Subcutaneous abdominal adipose tissue (tissue), 5 donors: Measurements from ENCODE around the gene NINJ2.
A peak's percentile ranks its signal among the peaks of the same experiment; 100 is the strongest.

Experiments used
- H3K27ac ChIP-seq: one replicate; pipeline ENCODE4 v1.7.0; 2013; ENCODE audit warnings: low read depth, mild to moderate bottlenecking, inconsistent platforms, low read length, moderate library complexity
- H3K27me3 ChIP-seq, 5 donors: one replicate each; pipeline ENCODE4 v1.7.0; 2013; ENCODE audit warnings: low read length in 5 of 5, inconsistent platforms in 1 of 5; ENCODE audit not compliant: control insufficient read depth in 5 of 5, insufficient read depth in 4 of 5
- H3K36me3 ChIP-seq, 5 donors: one replicate each; pipeline ENCODE4 v1.7.0; 2013; ENCODE audit warnings: low read length in 5 of 5; ENCODE audit not compliant: control insufficient read depth in 5 of 5, insufficient read depth in 5 of 5
- H3K4me1 ChIP-seq, 5 donors: one replicate each; pipeline ENCODE4 v1.7.0; 2013; ENCODE audit warnings: low read length in 5 of 5, mild to moderate bottlenecking in 3 of 5, moderate library complexity in 1 of 5; ENCODE audit not compliant: control insufficient read depth in 5 of 5, insufficient read depth in 5 of 5
- H3K4me3 ChIP-seq, 5 donors: one replicate each; pipeline ENCODE4 v1.7.0; 2013; ENCODE audit warnings: low read length in 5 of 5, low read depth in 1 of 5
- H3K9ac ChIP-seq, 5 donors: one replicate each; pipeline ENCODE4 v1.7.0; 2013; ENCODE audit warnings: low read length in 5 of 5, mild to moderate bottlenecking in 4 of 5, moderate library complexity in 3 of 5
- H3K9me3 ChIP-seq, 5 donors: one replicate each; pipeline ENCODE4 v1.7.0; 2013; ENCODE audit warnings: low read length in 5 of 5; ENCODE audit not compliant: control insufficient read depth in 5 of 5
- donor health status: healthy.
- donor health status: healthy.
- donor health status: healthy.
- donor health status: healthy.
- donor health status: healthy.

Gene NINJ2

DNA sequence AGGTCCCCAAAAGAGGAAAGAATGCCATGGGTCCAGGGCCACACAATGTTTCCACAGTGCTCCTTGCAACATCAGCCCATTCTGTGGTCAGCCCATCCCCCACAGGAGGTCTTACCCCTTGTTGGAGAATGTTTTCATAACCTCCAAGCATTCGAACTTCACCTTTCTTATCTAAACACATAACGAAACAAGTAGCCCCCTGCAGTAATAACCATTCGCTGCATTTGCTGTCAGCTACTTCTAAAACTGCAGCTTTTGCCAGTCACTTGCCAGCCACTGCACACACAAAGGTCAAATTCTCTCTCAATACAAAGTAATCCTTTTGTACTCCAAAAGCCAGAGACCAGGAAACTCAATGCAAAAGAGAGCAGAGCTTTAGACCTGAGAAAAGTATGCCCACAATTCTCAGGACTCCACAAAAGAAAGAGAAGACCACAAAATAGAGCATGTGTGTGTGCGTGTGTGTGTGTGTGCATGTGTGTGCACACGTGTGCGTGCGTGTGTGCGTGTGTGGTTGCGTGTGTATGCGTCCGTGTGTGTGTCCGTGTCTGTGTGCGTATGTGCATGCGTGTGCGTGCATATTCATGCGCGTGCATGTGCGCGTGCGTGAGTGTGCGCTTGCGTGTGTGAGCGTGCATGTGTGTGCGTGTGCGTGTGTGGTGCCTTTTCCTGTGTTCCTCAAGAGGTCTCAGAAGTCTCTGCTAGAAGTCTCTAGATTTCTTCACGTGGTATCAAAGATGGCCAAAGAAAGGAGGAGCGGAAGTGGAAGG is 31.7 kb upstream of the NINJ2 start:
- Histone ChIP-seq H3K4me1 (peaks cover 0 to 4% (median 0%) of the 10 kb centered on the region in 5 donors), H3K27ac (no peak overlapping the region), H3K27me3 (no peaks in the 10 kb centered on the region), H3K4me3 (no peak overlapping the region), H3K36me3 (peaks cover 0 to 3% (median 0%) of the 10 kb centered on the region in 5 donors), H3K9ac (no peak overlapping the region), H3K9me3 (peaks cover 3 to 20% (median 12%) of the 10 kb centered on the region in 5 donors)

DNA sequence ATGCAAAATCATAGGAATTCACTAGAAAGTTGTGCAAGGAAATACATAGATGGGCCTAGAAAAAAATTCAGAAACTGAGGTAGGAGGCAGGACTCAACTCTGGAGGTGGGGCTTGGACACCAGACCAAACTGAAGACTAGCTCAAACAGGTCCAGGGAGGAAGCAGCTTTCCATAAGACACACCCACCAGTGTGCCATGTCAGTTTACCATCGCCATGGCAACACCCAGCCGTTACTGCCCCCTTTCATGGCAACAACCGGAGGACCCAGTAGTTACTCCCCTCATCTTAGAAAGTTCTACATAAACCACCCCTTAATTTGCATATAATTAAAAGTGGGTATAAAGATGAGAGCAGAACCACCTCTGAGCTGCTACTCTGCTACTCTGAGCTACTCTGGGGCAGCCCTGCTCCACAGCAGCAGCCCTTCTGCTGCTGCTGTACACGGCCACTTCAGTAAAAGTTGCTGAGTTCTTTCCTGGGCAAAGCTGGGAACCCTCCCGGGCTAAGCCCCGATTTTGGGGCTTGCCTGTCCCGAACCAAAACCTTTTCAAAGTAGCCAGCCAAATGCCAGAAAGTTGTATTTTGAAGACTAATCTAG is 30.8 kb upstream of the NINJ2 start:
- no peaks in the 10 kb centered on the region for H3K27me3 ChIP-seq
- no peak overlapping the region for H3K9ac ChIP-seq
- H3K4me3 ChIP-seq: no peak overlapping the region
- H3K27ac ChIP-seq: no peak overlapping the region
- peaks cover 3 to 20% (median 11%) of the 10 kb centered on the region in 5 donors for H3K9me3 ChIP-seq
- peaks cover 0 to 3% (median 0%) of the 10 kb centered on the region in 5 donors for H3K36me3 ChIP-seq
- peaks cover 0 to 4% (median 0%) of the 10 kb centered on the region in 5 donors for H3K4me1 ChIP-seq

DNA sequence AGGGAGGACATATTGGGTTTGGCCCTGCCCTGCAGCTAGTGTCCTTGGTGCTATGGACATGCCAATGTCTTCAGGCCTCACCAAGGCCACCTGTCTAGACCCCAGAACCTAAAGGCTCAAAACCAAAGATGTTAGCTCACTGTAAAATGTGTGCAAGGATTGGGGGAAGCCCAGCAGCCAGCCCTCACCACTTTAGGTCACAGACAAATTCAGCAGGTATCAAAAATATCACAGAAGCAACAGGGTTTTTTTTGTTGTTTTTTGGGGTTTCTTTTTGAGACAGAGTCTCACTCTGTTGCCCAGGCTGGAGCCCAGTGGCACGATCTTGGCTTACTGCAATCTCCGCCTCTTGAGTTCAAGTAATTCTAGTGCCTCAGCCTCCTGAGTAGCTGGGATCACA is 29.0 kb upstream of the NINJ2 start:
- Histone ChIP-seq H3K4me1 (peaks cover 0 to 4% (median 0%) of the 10 kb centered on the region in 5 donors), H3K27ac (no peak overlapping the region), H3K9ac (no peak overlapping the region), H3K4me3 (no peak overlapping the region), H3K27me3 (no peaks in the 10 kb centered on the region), H3K9me3 (peaks cover 0 to 5% (median 0%) of the 10 kb centered on the region in 5 donors), H3K36me3 (peaks cover 0 to 3% (median 0%) of the 10 kb centered on the region in 5 donors)

DNA sequence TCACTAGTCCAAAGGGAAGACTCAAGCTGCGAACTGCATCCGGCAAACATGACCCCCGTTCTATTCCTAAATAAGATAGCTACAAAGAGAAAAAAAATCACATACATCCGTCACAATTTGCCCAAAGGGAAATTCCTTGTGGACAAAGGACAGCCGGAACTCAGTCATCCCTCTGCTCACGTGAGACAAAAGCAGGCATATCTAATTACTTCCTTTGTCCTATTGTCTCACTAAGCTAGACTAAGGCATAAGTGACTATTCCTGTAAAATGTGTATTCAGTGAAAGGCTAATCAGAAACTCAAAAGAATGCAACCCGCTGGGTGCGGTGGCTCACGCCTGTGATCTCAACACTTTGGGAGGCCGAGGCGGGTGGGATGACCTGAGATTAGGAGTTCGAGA is 27.2 kb upstream of the NINJ2 start:
- H3K27me3 ChIP-seq: no peaks in the 10 kb centered on the region
- peak overlapping the region in 3 of 5 donors; percentile 3 to 50 (median 44) for H3K4me3 ChIP-seq
- H3K27ac ChIP-seq: peak overlapping the region; percentile 41

DNA sequence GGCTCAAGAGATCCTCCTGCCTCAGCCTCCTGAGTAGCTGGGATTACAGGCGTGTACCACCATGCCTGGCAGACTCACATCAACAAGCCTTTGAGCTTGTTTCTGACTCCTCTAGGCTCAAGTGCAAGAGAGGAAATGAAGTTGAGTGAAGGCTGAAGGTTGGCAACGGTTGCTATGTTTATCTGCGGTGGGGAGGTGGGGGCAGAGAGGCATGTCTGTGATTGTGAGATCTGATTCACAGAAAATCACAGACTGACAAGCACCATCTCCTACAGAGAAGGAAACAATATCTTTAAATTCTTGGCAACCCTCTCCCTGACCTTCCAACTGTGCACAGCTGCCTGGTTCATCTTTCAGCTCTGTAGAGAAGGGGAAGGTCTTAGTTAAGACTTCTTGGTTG is 22.1 kb upstream of the NINJ2 start:
- Histone ChIP-seq H3K27ac (no peak overlapping the region), H3K9me3 (no peaks in the 10 kb centered on the region), H3K4me3 (no peak overlapping the region), H3K27me3 (no peaks in the 10 kb centered on the region), H3K9ac (no peak overlapping the region), H3K36me3 (no peaks in the 10 kb centered on the region), H3K4me1 (peaks cover 0 to 18% (median 3%) of the 10 kb centered on the region in 5 donors)

More for the DNA sequence above, 27.2 kb upstream of the NINJ2 start:
- Histone ChIP-seq H3K4me1 (peaks cover 0 to 7% (median 3%) of the 10 kb centered on the region in 5 donors), H3K36me3 (peaks cover 0 to 3% (median 0%) of the 10 kb centered on the region in 5 donors), H3K9me3 (no peaks in the 10 kb centered on the region), H3K9ac (peak overlapping the region in 1 of 5 donors; percentile 5)

DNA sequence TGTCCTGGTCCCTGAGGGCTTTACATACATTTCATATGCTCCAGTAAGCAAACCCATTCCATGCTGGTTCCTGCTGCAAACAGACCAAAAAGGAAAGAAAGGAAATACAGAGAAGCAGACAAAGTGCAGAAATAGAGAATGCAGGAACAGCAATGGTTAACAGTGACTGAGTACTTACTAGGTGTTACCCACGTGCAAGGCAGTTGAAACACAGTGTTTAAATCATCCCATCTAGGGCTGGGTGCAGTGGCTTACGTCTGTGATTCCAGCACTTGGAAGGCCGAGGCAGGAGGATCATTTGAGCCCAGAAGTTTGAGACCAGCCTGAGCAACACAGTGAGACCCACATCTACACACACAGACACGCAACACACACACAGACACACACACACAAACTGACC is 21.2 kb upstream of the NINJ2 start:
- Histone ChIP-seq H3K27ac (no peak overlapping the region), H3K36me3 (no peaks in the 10 kb centered on the region), H3K9ac (no peak overlapping the region), H3K4me1 (peaks cover 0 to 18% (median 3%) of the 10 kb centered on the region in 5 donors), H3K4me3 (no peak overlapping the region), H3K9me3 (no peaks in the 10 kb centered on the region), H3K27me3 (no peaks in the 10 kb centered on the region)

DNA sequence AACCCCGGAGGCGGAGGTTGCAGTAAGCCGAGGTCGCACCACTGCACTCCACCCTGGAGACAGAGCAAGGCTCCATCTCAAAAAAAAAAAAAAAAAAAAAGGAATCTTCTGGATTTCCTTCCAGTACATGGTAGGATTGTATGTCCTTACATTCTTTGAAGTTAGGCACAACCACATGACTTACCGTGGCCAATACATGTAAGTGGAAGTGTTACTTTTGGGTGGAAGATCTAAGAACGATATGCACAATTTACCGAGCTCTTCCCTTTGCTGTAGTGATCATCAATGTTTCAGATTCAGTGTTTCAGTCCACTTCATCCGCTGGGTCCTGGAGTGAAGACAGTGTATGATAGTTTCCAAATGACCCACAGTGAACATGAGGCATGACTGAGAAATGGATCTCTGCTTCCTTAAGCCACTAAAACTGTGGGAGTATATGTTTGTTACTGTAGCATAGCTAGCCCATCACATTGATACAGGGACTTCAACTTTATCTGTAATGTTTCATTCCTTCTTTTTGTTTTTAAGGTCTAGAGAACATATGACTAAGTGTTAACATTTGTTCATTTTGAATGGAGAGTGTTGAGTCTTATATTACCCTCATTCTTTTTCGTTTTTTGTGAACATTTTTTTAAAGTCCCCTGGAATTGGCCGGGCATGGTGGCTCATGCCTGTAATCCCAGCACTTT is 18.5 kb upstream of the NINJ2 start:
- no peaks in the 10 kb centered on the region for H3K9me3 ChIP-seq
- H3K27me3 ChIP-seq: no peaks in the 10 kb centered on the region
- H3K9ac ChIP-seq: no peak overlapping the region
- no peak overlapping the region for H3K4me3 ChIP-seq
- H3K4me1 ChIP-seq: peaks cover 0 to 18% (median 3%) of the 10 kb centered on the region in 5 donors
- H3K36me3 ChIP-seq: no peaks in the 10 kb centered on the region
- H3K27ac ChIP-seq: no peak overlapping the region

DNA sequence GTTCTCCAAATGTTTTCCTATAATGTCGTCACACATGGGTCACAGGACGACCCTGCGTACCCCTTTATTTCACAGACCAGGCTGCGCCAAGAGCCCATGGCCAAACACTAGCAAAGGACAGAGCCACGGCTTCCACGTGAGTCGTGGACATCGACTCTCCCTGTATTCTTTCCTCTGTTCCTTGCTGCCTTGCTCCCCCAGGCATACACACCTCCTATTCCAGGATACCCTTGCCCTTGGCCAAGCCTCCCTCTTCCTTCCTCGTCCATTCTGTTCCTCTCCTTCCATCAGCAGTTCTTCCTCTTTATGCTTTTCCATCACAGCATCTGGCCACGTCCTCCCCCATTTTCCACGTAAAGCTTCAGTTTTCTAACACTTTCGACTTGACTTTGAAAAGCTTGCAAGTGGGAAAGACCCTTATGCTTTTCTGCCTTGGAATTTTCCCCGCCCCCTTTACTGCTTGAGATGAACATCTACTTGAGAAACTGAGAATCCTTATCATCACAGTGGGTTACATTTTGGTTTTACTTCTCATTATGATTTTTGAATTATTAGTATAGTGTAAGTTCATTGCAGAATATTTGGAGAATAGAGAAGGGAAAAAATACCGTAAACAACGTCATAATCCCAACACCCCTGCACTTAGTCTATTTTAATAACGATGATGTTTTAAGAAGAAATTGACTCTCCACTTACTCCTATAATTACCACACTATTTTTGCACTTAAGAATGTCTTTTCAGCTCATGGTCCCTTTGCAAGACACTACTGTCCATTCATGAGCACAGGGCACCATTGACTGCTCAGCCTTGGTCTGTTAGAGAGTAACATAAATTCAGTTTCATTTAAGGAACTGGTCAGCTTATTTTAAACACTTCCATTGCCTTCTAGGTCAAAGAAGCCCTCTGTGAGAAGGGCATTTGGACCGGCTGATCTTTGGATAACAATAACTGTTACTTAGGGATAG is 15.8 kb upstream of the NINJ2 start:
- no peaks in the 10 kb centered on the region for H3K9me3 ChIP-seq
- H3K27me3 ChIP-seq: no peaks in the 10 kb centered on the region
- H3K9ac ChIP-seq: no peak overlapping the region
- peaks cover 0 to 8% (median 0%) of the 10 kb centered on the region in 5 donors for H3K4me1 ChIP-seq
- H3K4me3 ChIP-seq: no peak overlapping the region
- H3K36me3 ChIP-seq: no peaks in the 10 kb centered on the region
- H3K27ac ChIP-seq: no peak overlapping the region

DNA sequence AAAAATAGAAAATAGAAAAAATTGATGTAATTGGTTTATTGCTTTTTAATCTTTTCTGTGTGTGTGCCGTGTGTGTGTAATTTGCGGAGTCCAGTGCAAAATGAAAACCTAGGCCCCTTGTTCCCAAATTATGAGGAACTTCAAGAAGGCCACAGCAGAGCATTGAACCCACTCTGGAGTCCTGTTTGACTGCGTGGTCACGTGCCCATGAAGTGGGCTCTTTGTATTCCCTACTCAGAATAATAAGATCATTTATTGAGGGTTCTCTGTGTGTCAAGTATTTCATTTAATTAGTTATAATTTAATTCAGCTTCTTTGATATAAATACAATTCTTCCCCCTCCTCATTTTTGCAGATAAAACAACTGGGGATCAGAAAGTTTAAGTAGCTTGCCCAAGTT is 12.3 kb upstream of the NINJ2 start:
- H3K4me1 ChIP-seq: peaks cover 0 to 6% (median 0%) of the 10 kb centered on the region in 5 donors
- H3K4me3 ChIP-seq: no peak overlapping the region
- H3K9me3 ChIP-seq: no peaks in the 10 kb centered on the region
- no peaks in the 10 kb centered on the region for H3K36me3 ChIP-seq
- no peak overlapping the region for H3K27ac ChIP-seq
- no peak overlapping the region for H3K9ac ChIP-seq
- H3K27me3 ChIP-seq: no peaks in the 10 kb centered on the region
